PC-3 (cell line): ENCODE measurements around the gene UPK3A. TPM values are rescaled to one million over a fixed set of nuclear protein-coding genes. Genes with fewer than 3 reads are reported as not detected.
A peak's percentile ranks its signal among the peaks of the same experiment; 100 is the strongest.

Experiments used
- ATAC-seq: fragments of 200-7000 bp; cut with Tn5 transposase; 2 replicates; pipeline ENCODE4 v1.9.1; 2020; ENCODE audit warnings: mild to moderate bottlenecking, moderate library complexity
- BruUV-seq: library from RNA; stranded (reverse); fragments of 400-500 nt; replicated peaks from 2 replicates; lab custom pipeline; 2021; lab: Mats Ljungman, UMichigan
- CTCF ChIA-PET: fragments of 300-600 bp; sonication (Branson Sonifier 250); formaldehyde crosslinking; loops from one replicate; lab custom pipeline; 2022; ENCODE audit warnings: antibody characterized with exemption; lab: Charles Lee
- POLR2A ChIA-PET: fragments of 300-600 bp; sonication (Branson Sonifier 250); formaldehyde crosslinking; loops from one replicate; lab custom pipeline; 2022; ENCODE audit warnings: antibody characterized with exemption; ENCODE audit not compliant: unreplicated experiment; lab: Charles Lee
- DNase-seq: peaks from one replicate; pipeline ENCODE4 v3.0.0-alpha.2; 2015
- H2AFZ ChIP-seq: fragments of 300-600 bp; sonication (generic); 2 replicates; pipeline ENCODE4 v1.6.0; 2016; ENCODE audit warnings: antibody characterized with exemption, low read length
- H3F3A ChIP-seq: fragments of 300-600 bp; sonication (generic); one replicate; pipeline ENCODE4 v1.6.0; 2017; ENCODE audit warnings: antibody characterized with exemption, low read length, control low read depth, mild to moderate bottlenecking; ENCODE audit not compliant: unreplicated experiment
- H3K27ac ChIP-seq: fragments of 300-600 bp; sonication (generic); 2 replicates; pipeline ENCODE4 v1.5.1; 2016; ENCODE audit warnings: mild to moderate bottlenecking, low read length
- H3K27me3 ChIP-seq: fragments of 300-600 bp; sonication (generic); 2 replicates; pipeline ENCODE4 v1.6.1; 2016; ENCODE audit warnings: low read length, mixed read lengths
- H3K36me3 ChIP-seq: fragments of 300-600 bp; sonication (generic); 2 replicates; pipeline ENCODE4 v1.6.1; 2016; ENCODE audit warnings: low read depth, mixed run types, low read length, mixed read lengths
- H3K4me1 ChIP-seq: fragments of 300-600 bp; sonication (generic); 2 replicates; pipeline ENCODE4 v1.5.1; 2016; ENCODE audit warnings: low read length; ENCODE audit not compliant: insufficient read depth
- H3K4me2 ChIP-seq: fragments of 300-600 bp; sonication (generic); 2 replicates; pipeline ENCODE4 v1.6.0; 2016; ENCODE audit warnings: low read length
- H3K4me3 ChIP-seq: fragments of 300-600 bp; sonication (generic); 2 replicates; pipeline ENCODE4 v1.5.1; 2016; ENCODE audit warnings: mild to moderate bottlenecking, low read length, mixed read lengths
- H3K79me2 ChIP-seq: fragments of 300-600 bp; sonication (generic); 2 replicates; pipeline ENCODE4 v1.6.1; 2017; ENCODE audit warnings: low read length, mixed read lengths
- H3K9ac ChIP-seq: fragments of 300-600 bp; sonication (generic); 2 replicates; pipeline ENCODE4 v1.6.0; 2016; ENCODE audit warnings: mild to moderate bottlenecking, low read length
- H3K9me2 ChIP-seq: fragments of 300-600 bp; sonication (generic); replicated peaks from 2 replicates; pipeline ENCODE4 v1.6.1; 2016; ENCODE audit warnings: mixed run types, low read length, mixed read lengths
- H3K9me3 ChIP-seq: fragments of 300-600 bp; sonication (generic); 2 replicates; pipeline ENCODE4 v1.6.1; 2016; ENCODE audit warnings: low read length, mixed read lengths
- H4K20me1 ChIP-seq: fragments of 300-600 bp; sonication (generic); 2 replicates; pipeline ENCODE4 v1.6.1; 2016; ENCODE audit warnings: low read length, mixed read lengths
- EZH2 ChIP-seq: fragments of 300-600 bp; sonication (generic); IDR thresholded peaks from one replicate; pipeline ENCODE4 v1.6.1; 2017; ENCODE audit warnings: antibody characterized with exemption, mild to moderate bottlenecking, low read length; ENCODE audit not compliant: unreplicated experiment
- EZH2phosphoT487 ChIP-seq: fragments of 300-600 bp; sonication (generic); IDR thresholded peaks from 2 replicates; pipeline ENCODE4 v1.6.1; 2018; ENCODE audit warnings: mild to moderate bottlenecking, antibody characterized with exemption, low read length, borderline replicate concordance
- intact Hi-C: fragments of 100-400 bp; cut with micrococcal nuclease; formaldehyde crosslinking; loops from 2 replicates; pipeline ENCODE4 v1.9.0; 2023
- total RNA-seq: library from RNA; depleted of rRNA; stranded (reverse); fragments of >200 nt; gene quantifications from 2 replicates; pipeline ENCODE4 v1.2.3, GENCODE V29; 2014
- TF ChIP-seq, protein P1 (sequence below): fragments of 300-600 bp; sonication (generic); conservative IDR thresholded peaks from 2 replicates; pipeline ENCODE4 v1.5.1; 2017; ENCODE audit warnings: antibody characterized with exemption, low read depth, mild to moderate bottlenecking, low read length

Gene UPK3A
- total RNA-seq, 1 experiment from 2014 or later = 1.1 TPM

DNA sequence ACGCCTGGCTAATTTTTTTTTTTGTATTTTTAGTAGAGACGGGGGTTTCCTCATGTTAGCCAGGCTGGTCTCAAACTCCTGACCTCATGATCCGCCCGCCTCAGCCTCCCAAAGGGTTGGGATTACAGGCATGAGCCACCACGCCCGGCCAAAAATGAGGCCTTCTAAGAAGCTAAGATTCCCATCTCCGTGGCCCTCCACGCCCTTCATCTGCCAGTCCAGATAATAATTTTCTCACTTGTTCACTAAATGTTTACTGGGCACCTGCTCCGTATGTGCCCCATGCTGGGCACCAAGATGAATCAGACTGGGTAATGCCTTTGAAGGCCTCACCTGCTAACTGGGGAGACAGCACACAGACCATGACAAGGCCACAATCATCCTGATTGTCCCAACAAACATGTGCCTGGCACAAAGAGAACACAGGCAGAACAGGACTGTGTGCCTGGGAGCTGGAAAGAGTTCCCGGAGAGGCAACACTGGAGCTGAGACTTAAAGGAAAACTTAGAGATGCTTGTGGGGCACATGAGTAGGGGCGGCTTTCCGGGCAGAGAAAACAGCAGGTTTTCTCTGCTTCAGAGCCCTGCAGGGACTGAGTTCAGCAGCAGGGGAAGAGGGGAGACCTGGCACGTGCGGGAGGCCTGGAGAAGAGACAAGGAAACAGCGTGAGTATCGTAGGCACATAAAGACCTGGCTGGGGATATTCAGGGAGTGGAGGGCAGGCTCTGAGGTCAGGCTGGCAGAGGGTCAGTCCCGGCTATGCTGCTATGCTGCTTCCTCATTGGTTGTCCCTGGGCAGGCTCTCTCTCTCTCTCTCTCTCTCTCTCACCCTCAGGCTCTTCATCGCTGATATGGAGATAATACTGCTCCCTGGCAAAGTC is 46.4 kb upstream of the UPK3A start:
- BruUV-seq = no TSS peak
- intact Hi-C loops = no loop called here
- Histone ChIP-seq H3K27ac (no peak overlapping the region), H3K27me3 (no peaks in the 10 kb centered on the region), H3K9ac (no peak overlapping the region), H3K36me3 (no peaks in the 10 kb centered on the region), H3K4me1 (peaks cover 19% of the 10 kb centered on the region), H2AFZ (no peak overlapping the region), H3K4me2 (no peak overlapping the region), H3F3A (no peaks in the 10 kb centered on the region), H3K9me2 (no peaks in the 10 kb centered on the region), H3K9me3 (no peaks in the 10 kb centered on the region), H4K20me1 (no peaks in the 10 kb centered on the region; the same call in 1 of the 2 replicates), H3K4me3 (no peak overlapping the region), H3K79me2 (peaks cover 15% of the 10 kb centered on the region)
- no peak for DNase-seq
- no peak for ATAC-seq
- POLR2A ChIA-PET = no interaction called here
- CTCF ChIA-PET = no interaction called here
- no peak for TF ChIP-seq EZH2
- TF ChIP-seq EZH2phosphoT487 = no peak
- TF ChIP-seq, protein P1, sequence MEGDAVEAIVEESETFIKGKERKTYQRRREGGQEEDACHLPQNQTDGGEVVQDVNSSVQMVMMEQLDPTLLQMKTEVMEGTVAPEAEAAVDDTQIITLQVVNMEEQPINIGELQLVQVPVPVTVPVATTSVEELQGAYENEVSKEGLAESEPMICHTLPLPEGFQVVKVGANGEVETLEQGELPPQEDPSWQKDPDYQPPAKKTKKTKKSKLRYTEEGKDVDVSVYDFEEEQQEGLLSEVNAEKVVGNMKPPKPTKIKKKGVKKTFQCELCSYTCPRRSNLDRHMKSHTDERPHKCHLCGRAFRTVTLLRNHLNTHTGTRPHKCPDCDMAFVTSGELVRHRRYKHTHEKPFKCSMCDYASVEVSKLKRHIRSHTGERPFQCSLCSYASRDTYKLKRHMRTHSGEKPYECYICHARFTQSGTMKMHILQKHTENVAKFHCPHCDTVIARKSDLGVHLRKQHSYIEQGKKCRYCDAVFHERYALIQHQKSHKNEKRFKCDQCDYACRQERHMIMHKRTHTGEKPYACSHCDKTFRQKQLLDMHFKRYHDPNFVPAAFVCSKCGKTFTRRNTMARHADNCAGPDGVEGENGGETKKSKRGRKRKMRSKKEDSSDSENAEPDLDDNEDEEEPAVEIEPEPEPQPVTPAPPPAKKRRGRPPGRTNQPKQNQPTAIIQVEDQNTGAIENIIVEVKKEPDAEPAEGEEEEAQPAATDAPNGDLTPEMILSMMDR = no peak

GRCh38 chr22:45238957-45239680 is 45.6 kb upstream of the UPK3A start:
- intact Hi-C loops = no loop called here
- Histone ChIP-seq H3K9me3 (no peaks in the 10 kb centered on the region), H3F3A (no peaks in the 10 kb centered on the region), H3K9ac (no peak overlapping the region), H3K79me2 (peaks cover 15% of the 10 kb centered on the region), H3K4me1 (peaks cover 20% of the 10 kb centered on the region), H3K9me2 (no peaks in the 10 kb centered on the region), H3K27ac (no peak overlapping the region), H4K20me1 (no peaks in the 10 kb centered on the region; the same call in 1 of the 2 replicates), H3K27me3 (no peaks in the 10 kb centered on the region), H3K4me2 (peak overlapping the region; percentile 92), H2AFZ (no peak overlapping the region), H3K36me3 (no peaks in the 10 kb centered on the region), H3K4me3 (peak overlapping the region; percentile 86; the same call in 1 of the 2 replicates)
- CTCF ChIA-PET = no interaction called here
- ATAC-seq (0 out of 2 replicates have a peak, but pooled peaks have one; percentile 15), DNase-seq (no peak)
- TF ChIP-seq EZH2 = no peak
- TF ChIP-seq EZH2phosphoT487 = no peak
- TF ChIP-seq, protein P1 = no peak
- TSS peak; percentile 30 for BruUV-seq
- POLR2A ChIA-PET = no interaction called here
